HL-60 (cell line): Measurements from ENCODE around the gene LRCOL1.

Experiments
- DNase-seq, 2 experiments: peaks; one replicate each; pipeline ENCODE4 v3.0.0-alpha.2; 2010 to 2020; ENCODE audit warnings: low read depth in 1 of 2, low spot score in 1 of 2
- H3K27ac ChIP-seq: fragments of 250-450 bp; sonication (Bioruptor Pico); replicated peaks from 2 replicates; pipeline ENCODE4 v1.5.1; 2020; ENCODE audit warnings: mild to moderate bottlenecking, moderate library complexity
- H3K27me3 ChIP-seq: fragments of 250-450 bp; sonication (Bioruptor Pico); 2 replicates; pipeline ENCODE4 v1.5.1; 2021; ENCODE audit warnings: mild to moderate bottlenecking, moderate library complexity; ENCODE audit not compliant: insufficient read depth, poor library complexity, severe bottlenecking
- H3K4me3 ChIP-seq: replicated peaks from 2 replicates; pipeline ENCODE4 v1.5.1; 2011; ENCODE audit warnings: mild to moderate bottlenecking, control low read depth, low read length; ENCODE audit not compliant: insufficient read depth
- CTCF ChIP-seq: IDR thresholded peaks from one replicate; pipeline ENCODE4 v1.5.1; 2011; ENCODE audit warnings: low read length, control low read depth, inconsistent platforms; ENCODE audit not compliant: insufficient read depth
- GABPA ChIP-seq: IDR thresholded peaks from 2 replicates; pipeline ENCODE4 v1.6.1; 2012; ENCODE audit warnings: low read depth
- POLR2AphosphoS5 ChIP-seq: IDR thresholded peaks from 2 replicates; pipeline ENCODE4 v1.6.1; 2012; ENCODE audit warnings: low read depth
- REST ChIP-seq: IDR thresholded peaks from 2 replicates; pipeline ENCODE4 v1.6.1; 2012; ENCODE audit warnings: low read depth; ENCODE audit not compliant: insufficient replicate concordance
- SPI1 ChIP-seq: IDR thresholded peaks from 2 replicates; pipeline ENCODE4 v1.6.1; 2012; ENCODE audit warnings: low read depth, mild to moderate bottlenecking, borderline replicate concordance

The LRCOL1 gene

GRCh38 chr12:132578826-132579225, 31.6 kb downstream of the LRCOL1 start:
- no peak for TF ChIP-seq SPI1
- TF ChIP-seq CTCF: no peak
- TF ChIP-seq REST: no peak
- no peak for TF ChIP-seq GABPA
- peak; percentile 74; the same call in 1 of the 2 replicates for TF ChIP-seq POLR2AphosphoS5
- H3K27me3 ChIP-seq: no peaks in the 10 kb centered on the region

GRCh38 chr12:132578118-132578517, 32.3 kb downstream of the LRCOL1 start:
- H3K27ac ChIP-seq: no peak overlapping the region
- TF ChIP-seq SPI1: no peak
- no peak for TF ChIP-seq REST
- no peak for TF ChIP-seq GABPA
- no peak for TF ChIP-seq CTCF
- no peak for TF ChIP-seq POLR2AphosphoS5
- H3K4me3 ChIP-seq: no peak overlapping the region

More at GRCh38 chr12:132578826-132579225, 31.6 kb downstream of the LRCOL1 start:
- no peak for DNase-seq
- Histone ChIP-seq H3K27ac (no peak overlapping the region), H3K4me3 (no peak overlapping the region)

GRCh38 chr12:132577191-132577920, 33.0 kb downstream of the LRCOL1 start:
- DNase-seq: no peak
- TF ChIP-seq SPI1 (no peak), REST (no peak), CTCF (no peak), POLR2AphosphoS5 (no peak), GABPA (no peak)
- Histone ChIP-seq H3K27me3 (no peaks in the 10 kb centered on the region), H3K4me3 (no peak overlapping the region), H3K27ac (no peak overlapping the region)

More at GRCh38 chr12:132578118-132578517, 32.3 kb downstream of the LRCOL1 start:
- no peak for DNase-seq
- no peaks in the 10 kb centered on the region for H3K27me3 ChIP-seq
